ENCODE results near the gene CCT6B.

- TF ChIP-seq POLR2AphosphoS5 (IDR thresholded peaks at IDR 0.05; ENCODE audit: low read depth, low read length) (no peak), CTCF (IDR thresholded peaks at IDR 0.05 in 2 of 3, conservative IDR thresholded peaks at IDR 0.05 in 1 of 3; ENCODE audit: borderline replicate concordance in 1 of 3, insufficient read depth in 1 of 3, low read depth in 2 of 3, low read length in 2 of 3) (no peak), SRF (IDR thresholded peaks at IDR 0.05; ENCODE audit: low read depth) (no peak), EGR1 (IDR thresholded peaks at IDR 0.05; ENCODE audit: low read depth) (no peak), POLR2A (IDR thresholded peaks at IDR 0.05; ENCODE audit: borderline replicate concordance, extremely low read depth, insufficient read depth, insufficient read length) (no peak), EZH2 (IDR thresholded peaks at IDR 0.05) (no peak), TCF7L2 (IDR thresholded peaks at IDR 0.05; ENCODE audit: borderline replicate concordance, extremely low read depth, insufficient read depth, insufficient read length) (no peak)
Measured at GRCh38 chr17:34895383-34895782, 65.9 kb downstream of the CCT6B start.
